GM11168 (cell line): ENCODE results near the gene PGA4.

Experiments used
- in situ Hi-C: fragments of 300-500 bp; cut with MboI; formaldehyde crosslinking; loops from one replicate; pipeline ENCODE4 v1.12.0; 2022; ENCODE audit warnings: low sequenced_read_pairs; ENCODE audit not compliant: unreplicated experiment

Gene PGA4

GRCh38 chr11:61273178-61274078, 51.3 kb downstream of the PGA4 start:
- in situ Hi-C loops, result no loop called here

GRCh38 chr11:61274084-61274483, 51.9 kb downstream of the PGA4 start:
- in situ Hi-C loops, result no loop called here

- in situ Hi-C loops, result no loop called here
These were observed 53.0 kb downstream of the PGA4 start for GRCh38 chr11:61275191-61275590.

GRCh38 chr11:61277186-61278000, 55.2 kb downstream of the PGA4 start:
- in situ Hi-C loops, result no loop called here

GRCh38 chr11:61278001-61278470, 55.9 kb downstream of the PGA4 start:
- in situ Hi-C loops, result no loop called here

- in situ Hi-C loops, result no loop called here
These were observed 58.0 kb downstream of the PGA4 start for GRCh38 chr11:61279934-61280659.

GRCh38 chr11:61280883-61281580, 58.9 kb downstream of the PGA4 start:
- in situ Hi-C loops, result no loop called here
